Right lobe of liver (tissue), 6 donors: ENCODE results near the gene C4B. TPM values are rescaled to one million over a fixed set of nuclear protein-coding genes. Genes with fewer than 3 reads are reported as not detected.

ENCODE experiments used
- ATAC-seq, 4 donors: fragments of 200-7000 bp; cut with Tn5 transposase; one replicate each; pipeline ENCODE4 v1.9.1; 2020; ENCODE audit warnings: mild to moderate bottlenecking in 4 of 4, moderate library complexity in 4 of 4
- DNase-seq, 3 donors: peaks; one replicate each; pipeline ENCODE4 v3.0.0-alpha.2; 2020
- H3K27ac ChIP-seq, 3 donors: fragments of 200-600 bp; one replicate each; pipeline ENCODE4 v1.8.0; 2022
- H3K27me3 ChIP-seq, 2 donors: fragments of 200-600 bp; one replicate each; pipeline ENCODE4 v1.8.0; 2022
- H3K36me3 ChIP-seq, 4 donors: fragments of 200-600 bp; sonication (generic) in 1 of 4; one replicate each; pipeline versions ENCODE4 v1.5.1 to v1.8.0; 2017 to 2022; ENCODE audit warnings: control low read depth in 1 of 4
- H3K4me1 ChIP-seq, 4 donors: fragments of 200-600 bp; sonication (generic) in 1 of 4; one replicate each; pipeline versions ENCODE4 v1.5.1 to v1.8.0; 2017 to 2022; ENCODE audit warnings: control low read depth in 1 of 4
- H3K4me3 ChIP-seq, 3 donors: fragments of 200-600 bp; one replicate each; pipeline ENCODE4 v1.8.0; 2022
- H3K9me3 ChIP-seq, 4 donors: fragments of 200-600 bp; sonication (generic) in 1 of 4; one replicate each; pipeline versions ENCODE4 v1.5.1 to v1.8.0; 2017 to 2022; ENCODE audit warnings: control low read depth in 1 of 4
- CTCF ChIP-seq, 4 donors: fragments of 200-600 bp in 3 of 4; fragments of 450-650 bp in 1 of 4; IDR thresholded peaks; one replicate each; pipeline versions ENCODE4 v1.5.1 to v1.8.0; 2016 to 2022; ENCODE audit warnings: antibody characterized with exemption in 4 of 4, mild to moderate bottlenecking in 2 of 4
- POLR2A ChIP-seq: fragments of 450-650 bp; IDR thresholded peaks from one replicate; pipeline ENCODE4 v1.6.1; 2017; ENCODE audit warnings: antibody characterized with exemption, mild to moderate bottlenecking
- WGBS: methylation state at CpG from one replicate; pipeline ENCODE4 v1.1.6; 2018; ENCODE audit warnings: low coverage, low lambda C conversion rate; ENCODE audit not compliant: insufficient coverage; ENCODE audit errors: missing lambda C conversion rate; 5-methylcytosine and 5-hydroxymethylcytosine counted together
- intact Hi-C, 2 donors: fragments of 100-400 bp; cut with DNase I; formaldehyde crosslinking; loops; one replicate each; pipeline versions ENCODE4 v1.11.2 to v1.14.1; 2022
- total RNA-seq, 6 experiments: library from RNA; depleted of rRNA in 2 of 6; stranded (reverse); fragments of >200 nt in 2 of 6; fragmentation: NEBNext Ultra II Directional in 3 of 6; extraction: Animal tissue kit (Norgen Biotek cat#: 25700) in 3 of 6; gene quantifications; one replicate each; pipeline versions ENCODE4 v1.1.0 to v1.2.4, GENCODE V29; 2016 to 2023
- donor health status: DM: no; HTN: yes; CAD: no.
- donor health status: DM: no; HTN: no; CAD: no.
- donor health status: DM: no; HTN: no; CAD: no.
- donor health status: DM: no; HTN: yes; CAD: no.
- donor health status: DM: no; HTN: yes; CAD: no.

Gene C4B
- total RNA-seq, 6 experiments from 2014 or later: 1,420 to 2,805 (median 2,265) TPM

GRCh38 chr6:32074996-32075532, 60.5 kb downstream of the C4B start:
- intact Hi-C loops: no loop called here
- no peaks in the 10 kb centered on the region for H3K27me3 ChIP-seq
- no peak for ATAC-seq
- no peak for DNase-seq
- no peak for TF ChIP-seq CTCF (IDR thresholded peaks at IDR 0.05)
- TF ChIP-seq POLR2A: no peak
- 94% methylated on average over 8 of the region's 8 CpGs for WGBS
- no peaks in the 10 kb centered on the region for H3K36me3 ChIP-seq
- H3K4me1 ChIP-seq: no peaks in the 10 kb centered on the region
- H3K4me3 ChIP-seq: no peak overlapping the region
- H3K9me3 ChIP-seq: no peaks in the 10 kb centered on the region
- H3K27ac ChIP-seq: no peak overlapping the region

GRCh38 chr6:32075781-32076180, 61.2 kb downstream of the C4B start:
- ATAC-seq (no peak), DNase-seq (no peak)
- Histone ChIP-seq H3K4me3 (no peak overlapping the region), H3K36me3 (no peaks in the 10 kb centered on the region), H3K27ac (no peak overlapping the region), H3K9me3 (no peaks in the 10 kb centered on the region), H3K4me1 (no peaks in the 10 kb centered on the region), H3K27me3 (no peaks in the 10 kb centered on the region)
- 63% methylated on average over 3 of the region's 3 CpGs for WGBS
- TF ChIP-seq CTCF (IDR thresholded peaks at IDR 0.05) (no peak), POLR2A (no peak)
- intact Hi-C loops: no loop called here

- intact Hi-C loops: no loop called here
- 70% methylated on average over 12 of the region's 12 CpGs for WGBS
- H3K27ac ChIP-seq: no peak overlapping the region
- H3K9me3 ChIP-seq: no peaks in the 10 kb centered on the region
- ATAC-seq: no peak
- TF ChIP-seq CTCF (IDR thresholded peaks at IDR 0.05) (no peak), POLR2A (no peak)
- no peaks in the 10 kb centered on the region for H3K27me3 ChIP-seq
- no peak for DNase-seq
- H3K36me3 ChIP-seq: no peaks in the 10 kb centered on the region
- H3K4me1 ChIP-seq: no peaks in the 10 kb centered on the region
- no peak overlapping the region for H3K4me3 ChIP-seq
Measured at GRCh38 chr6:32076321-32076809, 61.8 kb downstream of the C4B start.

DNA sequence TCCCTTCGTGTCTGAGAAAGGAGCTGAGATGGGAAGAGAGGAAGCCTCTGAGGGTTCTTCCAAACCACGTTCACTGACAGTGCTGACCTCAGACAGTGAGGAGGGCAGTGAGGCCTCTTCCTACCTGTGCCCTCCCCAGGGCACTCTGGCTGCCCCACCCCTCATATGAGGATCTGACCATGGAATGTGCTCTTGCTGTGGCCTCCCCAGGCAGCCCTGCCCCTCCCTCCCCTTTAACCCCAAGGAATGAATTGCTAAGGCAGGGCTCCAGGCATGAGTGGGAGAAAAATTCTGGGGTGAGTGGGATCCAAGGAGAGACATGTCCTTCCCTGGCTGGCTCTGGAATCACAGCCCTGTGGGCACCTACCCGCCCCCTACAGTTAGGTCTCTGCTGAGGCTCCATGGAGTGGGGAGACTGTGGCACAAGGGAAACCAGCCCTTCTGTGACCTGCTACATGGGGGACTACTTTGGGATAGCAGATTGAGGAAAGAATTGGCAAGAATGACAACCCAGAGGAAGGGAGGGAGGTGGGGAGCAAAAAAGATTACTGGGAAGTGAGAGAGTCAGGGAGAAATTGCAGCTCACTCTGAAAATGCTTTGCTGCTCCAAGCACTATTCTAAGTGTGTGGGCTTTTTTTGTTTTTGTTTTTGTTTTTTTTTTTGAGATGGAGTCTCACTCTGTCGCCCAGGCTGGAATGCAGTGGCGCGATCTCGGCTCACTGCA, 65.1 kb downstream of the C4B start:
- no peak overlapping the region for H3K4me3 ChIP-seq
- 63% methylated on average over 2 of the region's 7 CpGs for WGBS
- no peak overlapping the region for H3K27ac ChIP-seq
- intact Hi-C loops: no loop called here
- H3K36me3 ChIP-seq: no peaks in the 10 kb centered on the region
- ATAC-seq (no peak), DNase-seq (no peak)
- no peaks in the 10 kb centered on the region for H3K27me3 ChIP-seq
- H3K9me3 ChIP-seq: no peaks in the 10 kb centered on the region
- no peaks in the 10 kb centered on the region for H3K4me1 ChIP-seq
- TF ChIP-seq POLR2A (no peak), CTCF (IDR thresholded peaks at IDR 0.05) (no peak)
